GM10266 (cell line): ENCODE results near the gene PLXNB1.
"Not testable (repeated sequence)": the region's sequence is repeated elsewhere in the genome, so short reads cannot be mapped to it uniquely, and the experiment has no call there.

Experiments used
- DNase-seq: peaks from one replicate; pipeline ENCODE4 v3.0.0; 2012; ENCODE audit errors: extremely low spot score
- CTCF ChIP-seq: IDR thresholded peaks from 2 replicates; pipeline ENCODE4 v1.5.1; 2012; ENCODE audit warnings: mild to moderate bottlenecking, low read depth; ENCODE audit not compliant: control insufficient read depth, insufficient read depth; ENCODE audit errors: missing control alignments

PLXNB1 gene

DNA sequence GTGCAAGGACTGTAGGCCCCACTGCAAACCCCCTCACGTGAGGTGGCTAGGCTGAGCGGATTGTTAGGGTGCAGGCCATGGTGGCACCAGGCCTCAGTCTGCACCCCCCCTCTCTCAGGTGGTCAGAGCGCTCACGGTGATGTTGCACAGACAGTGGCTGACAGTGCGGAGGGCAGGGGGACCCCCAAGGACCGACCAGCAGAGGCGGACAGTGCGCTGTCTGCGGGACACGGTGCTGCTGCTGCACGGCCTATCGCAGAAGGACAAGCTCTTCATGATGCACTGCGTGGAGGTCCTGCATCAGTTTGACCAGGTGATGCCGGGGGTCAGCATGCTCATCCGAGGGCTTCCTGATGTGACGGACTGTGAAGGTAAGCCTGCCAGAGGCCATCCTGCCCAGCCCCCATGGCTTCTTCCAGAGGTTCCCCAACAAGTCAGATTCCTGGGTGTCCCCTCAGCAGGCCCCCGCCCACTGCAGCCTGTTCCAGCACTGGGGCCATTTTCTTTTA is 34.9 kb upstream of the PLXNB1 start:
- no peak for TF ChIP-seq CTCF
- DNase-seq = no peak

DNA sequence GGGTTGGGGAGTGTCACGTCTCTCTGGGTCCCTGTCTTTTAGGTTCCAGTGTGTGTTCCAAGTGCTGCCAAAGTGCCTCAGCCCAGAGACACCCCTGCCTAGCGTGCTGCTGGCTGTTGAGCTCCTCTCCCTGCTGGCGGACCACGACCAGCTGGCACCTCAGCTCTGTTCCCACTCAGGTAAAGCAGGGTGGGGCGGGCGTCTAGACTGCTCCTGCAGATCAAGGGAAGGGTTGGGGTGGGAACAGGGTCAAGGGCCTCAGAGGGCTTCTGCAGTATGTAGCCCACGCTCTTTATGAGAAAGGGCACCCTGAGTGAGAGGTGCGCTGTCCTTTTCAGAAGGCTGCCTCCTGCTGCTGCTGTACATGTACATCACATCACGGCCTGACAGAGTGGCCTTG is 33.8 kb upstream of the PLXNB1 start:
- no peak for DNase-seq

DNA sequence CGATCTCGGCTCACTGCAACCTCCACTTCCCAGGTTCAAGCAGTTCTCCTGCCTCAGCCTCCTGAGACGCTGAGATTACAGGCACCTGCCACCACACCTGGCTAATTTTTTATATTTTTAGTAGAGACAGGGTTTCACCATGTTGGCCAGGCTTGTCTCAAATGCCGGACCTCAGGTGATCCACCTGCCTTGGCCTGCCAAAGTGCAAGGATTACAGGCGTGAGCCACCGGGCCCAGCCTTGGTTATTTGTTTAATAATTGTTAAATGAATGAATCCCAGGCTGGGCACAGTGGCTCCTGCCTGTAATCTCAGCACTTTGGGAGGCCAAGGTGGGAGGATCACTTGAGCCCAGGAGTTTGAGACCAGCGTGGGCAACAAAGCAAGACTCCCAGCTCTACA is 31.9 kb upstream of the PLXNB1 start:
- DNase-seq = not testable (repeated sequence)

More for the DNA sequence above, 33.8 kb upstream of the PLXNB1 start:
- no peak for TF ChIP-seq CTCF

DNA sequence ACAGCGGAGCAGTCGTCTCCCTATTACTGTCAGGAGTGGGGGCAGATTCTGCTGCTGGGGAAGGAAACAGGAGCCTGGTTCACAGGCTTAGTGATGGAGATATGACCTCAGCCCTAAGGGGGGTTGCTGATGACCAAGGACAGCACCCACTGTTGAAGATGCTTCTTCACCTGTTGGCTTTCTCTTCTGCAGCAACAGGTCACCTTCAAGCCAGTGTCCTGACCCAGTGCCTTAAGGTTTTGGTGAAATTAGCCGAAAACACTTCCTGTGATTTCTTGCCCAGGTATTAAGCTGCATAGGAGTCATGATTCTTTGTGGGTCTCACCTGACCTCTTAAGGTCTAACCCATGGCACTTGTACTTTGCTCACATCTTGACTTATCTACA is 30.6 kb upstream of the PLXNB1 start:
- no peak for DNase-seq
- no peak for TF ChIP-seq CTCF

DNA sequence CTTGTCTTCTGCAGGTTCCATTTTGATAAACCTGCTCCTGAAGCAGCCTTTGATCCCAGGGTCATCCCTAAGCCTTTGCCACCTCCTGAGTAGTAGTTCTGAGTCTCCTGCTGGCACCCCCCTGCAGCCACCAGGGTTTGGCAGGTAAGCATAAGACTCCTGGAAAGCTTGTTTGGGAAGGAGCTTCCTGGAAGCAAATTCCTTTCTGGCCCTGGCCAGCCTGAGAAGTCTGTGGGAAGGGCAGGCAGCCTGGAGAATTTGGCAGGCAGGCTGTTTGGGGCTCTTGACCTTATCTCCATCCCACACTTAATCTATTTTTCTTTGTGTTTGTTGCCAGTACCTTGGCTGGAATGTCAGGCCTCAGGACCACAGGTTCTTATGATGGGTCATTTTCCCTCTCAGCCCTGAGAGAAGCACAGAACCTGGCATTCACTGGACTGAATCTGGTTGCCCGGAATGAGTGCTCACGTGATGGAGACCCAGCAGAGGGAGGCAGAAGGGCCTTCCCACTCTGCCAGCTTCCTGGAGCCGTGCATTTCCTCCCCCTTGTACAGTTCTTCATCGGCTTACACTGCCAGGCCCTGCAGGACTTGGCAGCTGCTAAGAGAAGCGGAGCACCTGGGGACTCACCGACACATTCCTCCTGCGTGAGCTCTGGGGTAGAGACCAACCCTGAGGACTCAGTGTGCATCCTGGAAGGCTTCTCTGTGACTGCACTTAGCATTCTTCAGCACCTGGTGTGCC is 30.1 kb upstream of the PLXNB1 start:
- no peak for DNase-seq
- no peak for TF ChIP-seq CTCF

- no peak for DNase-seq
- no peak for TF ChIP-seq CTCF
Measured at GRCh38 chr3:48459331-48459730, 29.4 kb upstream of the PLXNB1 start.

DNA sequence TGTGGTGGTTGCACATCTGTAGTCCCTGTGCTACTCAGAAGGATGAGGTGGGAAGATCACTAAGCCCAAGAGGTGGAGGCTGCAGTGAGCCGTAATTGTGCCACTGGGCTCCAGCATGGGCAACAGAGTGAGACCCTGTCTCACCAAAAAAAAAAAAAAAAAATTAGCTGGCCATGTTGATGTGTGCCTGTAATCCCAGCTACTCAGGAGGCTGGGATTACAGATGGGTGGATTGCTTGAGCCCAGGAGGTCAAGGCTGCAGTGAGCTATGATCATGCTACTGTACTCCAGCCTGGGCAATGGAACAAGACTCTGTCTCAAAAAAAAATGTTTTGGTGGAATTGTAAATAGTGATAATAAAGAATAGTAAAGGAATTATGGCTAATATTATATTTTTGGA is 26.6 kb upstream of the PLXNB1 start:
- no peak for TF ChIP-seq CTCF
- DNase-seq = no peak

DNA sequence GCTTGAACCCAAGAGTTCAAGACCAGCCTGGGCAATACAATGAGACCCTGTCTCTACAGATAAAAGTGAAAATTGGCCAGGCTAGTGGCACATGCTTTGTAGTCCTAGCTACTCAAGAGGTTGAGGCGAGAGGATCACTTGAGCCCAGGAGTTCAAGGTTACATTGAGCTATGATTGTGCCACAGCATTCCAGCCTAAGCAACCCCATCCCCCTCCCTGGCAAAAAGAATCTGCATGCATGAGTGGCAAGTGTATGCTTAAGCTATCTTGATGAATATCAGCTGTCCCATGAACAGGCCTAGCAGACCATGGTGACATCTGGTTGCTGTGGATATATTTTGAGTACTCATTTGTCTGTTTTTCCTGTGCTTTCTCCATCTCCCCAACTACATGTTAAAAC is 21.4 kb upstream of the PLXNB1 start:
- no peak for TF ChIP-seq CTCF
- DNase-seq = no peak
